HL-60/S4 treated with phorbol 12-myristate 13-acetate at 8.2 ng/mL for 4 days and 3 days (cell line): ENCODE results near the gene CTIF.

Experiments
- in situ Hi-C: fragments of 300-500 bp; cut with MboI; formaldehyde crosslinking; loops from 2 replicates; pipeline ENCODE4 v1.15.0; 2022; ENCODE audit warnings: low sequenced_read_pairs

CTIF gene

GRCh38 chr18:48794251-48794970 is 255.6 kb downstream of the CTIF start:
- in situ Hi-C loops = no loop called here

DNA sequence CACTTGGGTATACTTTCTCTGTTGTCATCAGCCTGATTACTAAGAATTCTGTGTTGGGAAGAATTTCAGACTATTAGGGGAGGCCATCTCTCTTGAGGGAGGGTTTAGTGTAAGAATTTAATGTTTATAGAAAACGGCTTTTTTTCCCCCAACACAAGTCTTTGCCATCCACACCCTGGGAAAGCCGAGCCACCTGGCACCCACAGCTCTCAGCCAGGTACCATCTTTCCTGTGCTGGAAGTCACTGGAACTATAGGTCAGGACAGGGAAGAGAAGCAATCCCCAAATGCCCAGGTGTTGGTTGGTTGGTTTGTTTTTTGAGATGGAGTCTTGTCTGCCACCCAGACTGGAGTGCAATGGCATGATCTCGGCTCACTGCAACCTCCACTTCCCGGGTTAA is 256.9 kb downstream of the CTIF start:
- in situ Hi-C loops = no loop called here

DNA sequence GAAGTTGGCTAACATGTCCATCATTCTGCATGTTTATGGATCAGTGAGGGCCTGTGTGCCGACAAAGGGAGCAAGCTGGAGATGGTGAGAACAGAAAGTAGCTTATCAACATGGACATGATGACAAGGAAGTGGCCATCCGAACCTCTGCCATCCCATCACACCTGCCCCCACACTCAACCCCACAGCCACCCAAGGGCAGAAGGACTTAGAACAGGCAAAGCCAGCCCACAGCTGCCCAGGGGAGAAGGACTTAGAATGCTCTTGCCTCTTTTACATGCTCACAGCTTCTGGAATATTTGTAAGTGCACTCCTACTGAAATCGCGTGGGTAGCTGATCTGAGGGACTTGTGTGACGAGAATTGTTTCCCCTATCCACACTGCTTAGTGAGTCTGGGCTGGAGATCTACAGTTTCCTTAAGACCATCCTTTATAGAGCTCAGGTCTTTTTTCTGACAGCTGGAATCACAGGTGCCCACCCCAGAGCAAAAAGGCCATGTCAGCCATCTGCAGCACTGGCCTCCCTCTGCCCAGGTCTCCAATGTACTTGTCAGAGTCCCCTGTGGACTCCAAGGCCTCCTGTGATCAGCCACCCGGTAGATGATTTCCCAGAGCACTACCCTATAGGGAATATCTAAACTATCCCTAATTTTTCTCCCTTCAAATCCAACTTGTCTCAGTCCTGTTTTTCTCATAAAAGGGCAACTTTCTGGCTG is 257.8 kb downstream of the CTIF start:
- in situ Hi-C loops = no loop called here

DNA sequence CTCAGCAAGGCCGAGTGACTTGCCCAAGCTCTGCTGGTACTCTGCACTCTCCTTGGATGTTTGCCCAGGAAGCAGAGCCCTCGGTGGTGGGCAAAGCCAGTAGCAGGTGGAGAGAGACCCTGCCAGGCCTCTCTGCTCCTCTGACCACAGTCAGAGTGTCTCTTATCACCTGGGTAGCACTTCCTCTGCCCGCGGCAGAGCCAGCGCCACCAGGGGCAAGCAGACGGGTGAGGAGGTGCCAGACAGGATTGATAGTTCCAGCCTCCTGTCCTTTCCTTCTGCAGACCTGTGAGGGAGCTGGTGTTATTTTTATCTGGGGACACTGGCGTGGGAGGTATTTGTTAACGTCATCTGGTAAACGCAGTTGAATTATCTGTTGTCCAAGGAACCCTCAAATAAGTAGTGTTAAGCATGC is 259.0 kb downstream of the CTIF start:
- in situ Hi-C loops = no loop called here

DNA sequence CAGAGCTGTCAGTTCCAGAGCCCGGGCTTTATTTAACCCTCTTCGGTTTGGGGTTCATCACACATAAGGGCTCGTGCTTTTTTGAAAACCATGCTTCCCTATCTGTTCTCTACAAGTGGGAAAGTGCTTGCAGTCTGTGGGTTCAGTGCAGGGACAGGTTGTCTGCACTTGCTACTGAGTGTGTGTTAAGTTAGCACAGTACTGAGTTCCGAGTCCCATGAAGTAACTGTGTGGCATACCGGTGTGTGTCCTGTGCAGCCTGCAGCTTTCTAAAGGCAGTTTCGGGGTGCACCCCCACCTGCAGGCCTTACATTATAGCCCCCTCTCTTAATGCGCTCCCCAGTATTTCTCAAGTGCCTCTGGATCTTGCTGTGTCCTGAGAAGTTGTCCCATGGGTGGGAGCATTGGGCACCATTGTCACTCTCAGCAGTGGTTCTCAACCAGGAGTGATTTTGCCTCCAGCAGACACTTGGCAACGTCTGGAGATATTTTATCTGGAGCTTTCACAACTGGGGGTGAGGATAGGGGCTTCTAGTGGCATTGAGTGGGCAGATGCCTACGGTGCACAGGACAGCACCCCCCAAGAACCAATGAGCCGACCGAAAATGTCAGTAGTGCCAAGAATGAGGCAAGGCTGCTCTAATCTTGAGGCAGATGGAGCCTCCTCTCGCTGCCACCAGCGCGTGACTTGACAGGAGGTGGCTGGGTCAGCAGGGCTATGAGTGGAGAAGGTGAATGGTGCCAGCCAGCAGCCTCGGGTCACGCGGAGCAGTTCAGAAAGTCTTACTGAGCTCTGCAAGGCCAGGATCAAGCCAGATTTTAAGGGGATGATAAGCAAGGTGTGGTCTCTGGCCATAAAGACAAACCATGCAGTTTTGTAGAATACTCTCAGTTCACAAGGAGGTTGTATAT is 259.8 kb downstream of the CTIF start:
- in situ Hi-C loops = no loop called here

DNA sequence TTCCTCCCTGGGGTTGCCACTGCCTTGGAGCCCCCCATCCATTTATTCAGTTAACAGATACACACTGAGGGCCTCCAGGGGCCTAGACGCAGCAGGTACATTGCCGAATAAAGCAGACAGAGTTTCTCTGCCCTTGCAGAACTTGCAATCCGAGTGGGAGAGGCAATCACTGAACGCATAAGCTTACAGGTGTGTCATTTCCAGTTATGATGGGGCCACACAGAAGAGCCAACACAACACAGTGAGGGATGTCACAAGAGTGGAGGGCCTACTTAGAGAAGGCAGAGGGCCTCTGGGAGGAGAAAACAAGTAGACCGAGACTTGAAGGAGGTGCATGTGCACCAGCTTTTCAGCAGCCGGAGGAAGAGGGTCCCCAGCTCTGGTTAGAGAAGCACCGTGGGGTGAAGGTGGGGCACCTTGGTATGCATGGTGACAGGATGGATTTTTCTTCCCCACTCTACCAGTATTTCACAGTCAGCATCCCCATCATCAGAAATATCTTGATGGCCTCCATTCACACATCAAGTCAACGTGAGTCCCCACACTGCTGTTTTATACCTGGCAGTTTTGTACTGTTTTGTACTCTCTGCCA is 261.0 kb downstream of the CTIF start:
- in situ Hi-C loops = no loop called here

- in situ Hi-C loops = no loop called here
Measured at GRCh38 chr18:48800466-48800865, 261.6 kb downstream of the CTIF start.

DNA sequence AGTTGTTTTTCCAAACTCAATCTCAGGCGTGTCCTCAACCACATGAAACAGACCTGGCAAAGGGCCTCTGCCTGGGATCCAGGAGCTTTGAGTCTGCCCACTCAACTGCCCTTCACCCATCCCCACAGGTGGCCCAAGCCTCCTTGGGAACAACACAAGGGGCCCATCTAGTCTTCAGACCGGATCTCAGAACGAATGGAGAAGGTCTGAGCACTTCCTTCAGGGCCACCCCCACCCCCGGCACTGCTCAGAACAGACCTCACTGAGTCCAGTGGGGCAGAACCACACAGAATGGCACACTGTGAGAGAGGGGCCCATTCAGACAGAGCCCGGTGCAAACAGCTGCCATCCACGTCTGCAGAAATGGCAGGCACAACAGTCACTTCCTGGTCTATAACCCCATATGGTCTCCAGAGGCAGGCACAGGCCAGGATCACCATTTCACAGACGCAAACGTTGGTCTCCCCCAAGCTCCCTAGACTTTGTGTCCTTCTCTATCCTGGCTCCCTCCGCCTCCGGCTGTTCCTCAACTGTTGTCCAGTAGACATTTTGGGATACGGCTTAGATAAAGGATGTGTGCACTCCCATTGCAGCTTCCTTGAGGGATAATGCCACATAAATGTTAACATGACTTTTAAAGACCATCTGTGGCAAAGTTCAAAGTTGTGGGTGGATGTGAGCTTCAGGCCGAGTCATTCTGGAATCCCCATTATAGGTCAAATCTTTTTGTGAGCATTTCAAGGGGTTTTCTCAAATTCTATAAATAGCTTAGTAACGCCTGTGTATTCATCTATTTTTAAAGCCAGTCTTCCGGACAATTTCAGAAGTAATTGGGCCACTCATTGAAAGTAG is 262.3 kb downstream of the CTIF start:
- in situ Hi-C loops = no loop called here

GRCh38 chr18:48801728-48802542 is 263.1 kb downstream of the CTIF start:
- in situ Hi-C loops = no loop called here

DNA sequence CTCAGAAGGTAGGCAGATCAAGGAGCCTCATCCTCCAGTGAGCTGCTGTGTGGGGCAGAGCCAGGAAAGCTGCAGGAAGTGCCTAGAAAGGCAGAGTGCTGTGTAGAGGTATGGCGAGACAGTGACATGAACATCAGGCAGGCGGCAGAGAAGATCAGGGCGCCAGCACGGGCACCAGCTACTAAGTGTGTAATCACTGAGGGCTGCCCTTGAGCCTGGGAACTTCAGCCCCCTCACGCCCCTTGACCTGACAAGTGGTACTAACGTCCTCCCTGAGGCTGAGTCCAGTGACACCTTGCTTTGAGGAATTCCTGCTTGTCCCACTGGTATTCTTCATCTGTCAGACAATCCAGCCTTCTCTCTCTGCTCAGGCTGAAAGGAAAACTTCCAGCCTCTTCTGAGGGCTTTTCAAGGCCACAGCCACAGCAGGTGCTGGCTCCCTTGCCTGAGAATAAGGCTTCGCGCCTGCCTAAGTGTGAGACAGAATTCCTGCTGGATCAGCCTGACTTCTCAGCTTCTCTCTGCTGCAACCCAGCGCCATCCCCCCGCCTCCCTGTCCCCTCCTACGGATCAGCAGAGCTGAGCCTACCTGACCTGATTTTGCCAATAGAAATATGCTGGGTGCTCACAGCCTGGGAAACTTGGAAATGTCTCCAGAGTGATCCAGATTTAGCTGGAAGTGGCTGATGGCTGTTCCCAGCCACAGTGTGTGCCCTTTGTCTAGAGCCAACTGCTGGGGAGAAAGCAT is 263.9 kb downstream of the CTIF start:
- in situ Hi-C loops = no loop called here

DNA sequence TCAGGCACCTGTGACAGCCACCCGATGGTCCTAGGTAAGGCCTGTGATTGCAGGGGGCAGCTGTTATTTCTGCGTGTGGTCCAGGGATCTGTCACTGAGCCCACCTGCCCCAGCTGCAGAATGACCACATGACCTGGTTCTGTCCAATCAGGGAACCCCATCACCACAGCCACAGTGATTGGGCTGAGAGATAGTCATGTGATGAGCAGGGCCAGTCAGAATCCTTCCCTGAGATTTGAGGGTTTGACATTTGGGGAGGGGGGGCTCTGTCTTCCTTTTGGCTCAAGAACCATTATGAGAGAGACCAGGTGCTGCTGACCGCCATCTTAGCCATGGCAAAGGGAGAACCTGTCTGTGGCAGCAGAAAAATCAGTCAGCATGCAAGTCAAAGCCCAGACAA is 264.7 kb downstream of the CTIF start:
- in situ Hi-C loops = no loop called here

DNA sequence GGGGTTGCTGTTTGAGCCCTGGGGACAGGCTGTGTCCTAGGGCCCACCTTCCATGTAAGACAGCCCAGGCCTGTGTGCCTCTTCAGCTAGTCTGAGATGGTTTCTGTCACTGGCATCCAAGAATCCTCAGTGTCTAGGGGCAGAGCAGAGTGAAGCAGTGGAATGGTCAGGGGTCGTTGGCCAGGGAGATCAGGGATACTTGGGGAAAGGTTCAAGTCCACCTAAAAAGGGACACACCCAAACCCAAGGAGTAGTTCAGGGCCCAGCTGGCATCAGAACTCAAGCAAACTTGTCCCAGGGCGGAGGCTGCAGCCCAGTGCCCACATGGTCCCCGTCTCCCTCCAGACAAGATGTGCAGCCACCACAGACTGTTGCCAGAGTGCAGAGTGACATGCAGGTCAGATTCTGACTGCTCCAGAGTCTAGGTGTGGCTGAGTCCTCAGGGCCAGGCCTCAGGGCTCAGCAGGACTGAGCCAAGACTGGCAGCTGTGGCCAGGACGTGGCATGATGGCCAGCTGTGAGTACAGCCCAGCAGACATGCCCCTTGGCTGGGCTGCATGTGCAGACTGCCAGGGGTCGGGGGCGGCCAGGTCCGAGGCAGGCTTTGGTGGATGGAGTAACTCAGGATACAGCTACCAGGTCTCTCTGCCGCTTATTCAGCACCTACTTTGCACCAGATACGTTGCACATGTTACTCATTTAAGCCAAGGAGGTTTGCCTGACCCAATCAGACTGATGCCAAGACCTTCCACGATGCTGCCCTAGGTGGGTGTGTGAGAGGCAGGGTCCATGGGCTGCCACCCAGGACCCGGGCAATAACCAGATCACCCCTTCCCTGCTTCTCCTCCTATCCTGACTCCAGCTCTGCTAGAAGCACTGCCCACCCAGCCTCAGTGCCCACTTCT is 265.4 kb downstream of the CTIF start:
- in situ Hi-C loops = no loop called here

GRCh38 chr18:48804856-48805610 is 266.2 kb downstream of the CTIF start:
- in situ Hi-C loops = no loop called here

DNA sequence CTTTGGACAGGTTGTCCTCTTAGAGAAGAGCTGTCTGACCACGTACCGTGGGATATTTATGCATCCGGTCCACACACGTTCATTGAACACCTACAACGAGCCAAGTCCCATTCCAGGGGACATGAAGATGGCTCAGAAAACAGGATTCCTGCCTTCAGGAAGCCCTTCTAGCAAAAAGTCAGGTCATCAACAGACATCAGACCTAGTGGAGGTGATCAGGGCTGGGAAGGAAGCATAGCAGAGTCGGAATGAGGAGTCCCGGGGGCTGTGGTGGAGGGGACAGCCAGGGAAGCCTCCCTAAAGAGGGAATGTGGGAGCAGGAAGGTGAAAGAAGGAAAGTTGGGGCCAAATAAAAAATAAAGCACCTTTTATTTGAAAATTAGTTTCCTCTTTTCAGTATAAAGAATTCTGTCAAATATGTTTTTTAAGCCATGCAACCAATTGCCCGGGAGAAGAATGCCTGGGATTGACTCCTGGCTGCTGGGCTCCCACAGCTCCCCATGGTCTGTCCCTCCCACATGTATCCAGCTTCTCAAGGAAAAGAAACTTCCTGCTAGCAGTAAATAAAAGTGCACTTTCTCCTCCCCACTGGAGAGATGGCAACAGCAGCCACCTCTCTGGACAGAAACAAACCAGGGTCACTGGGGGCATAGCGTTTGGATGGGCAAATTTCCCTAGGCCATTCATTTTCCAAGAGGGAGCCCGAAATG is 267.1 kb downstream of the CTIF start:
- in situ Hi-C loops = no loop called here

GRCh38 chr18:48806551-48807261 is 267.9 kb downstream of the CTIF start:
- in situ Hi-C loops = no loop called here

GRCh38 chr18:48808476-48808875 is 269.6 kb downstream of the CTIF start:
- in situ Hi-C loops = no loop called here
